ENCODE results near the gene SLC5A12. TPM values are rescaled to one million over a fixed set of nuclear protein-coding genes. Genes with fewer than 3 reads are reported as not detected.

The SLC5A12 gene
- total RNA-seq, 4 donors from 2014 or later, result not detected

- Histone ChIP-seq H3K27me3 (no peaks in the 10 kb centered on the region), H3K36me3 (no peaks in the 10 kb centered on the region), H3K27ac (no peak overlapping the region), H3K4me3 (no peak overlapping the region), H3K9me3 (no peaks in the 10 kb centered on the region), H3K4me1 (no peaks in the 10 kb centered on the region)
- TF ChIP-seq POLR2A (IDR thresholded peaks at IDR 0.05), result no peak
- TF ChIP-seq, protein P1, sequence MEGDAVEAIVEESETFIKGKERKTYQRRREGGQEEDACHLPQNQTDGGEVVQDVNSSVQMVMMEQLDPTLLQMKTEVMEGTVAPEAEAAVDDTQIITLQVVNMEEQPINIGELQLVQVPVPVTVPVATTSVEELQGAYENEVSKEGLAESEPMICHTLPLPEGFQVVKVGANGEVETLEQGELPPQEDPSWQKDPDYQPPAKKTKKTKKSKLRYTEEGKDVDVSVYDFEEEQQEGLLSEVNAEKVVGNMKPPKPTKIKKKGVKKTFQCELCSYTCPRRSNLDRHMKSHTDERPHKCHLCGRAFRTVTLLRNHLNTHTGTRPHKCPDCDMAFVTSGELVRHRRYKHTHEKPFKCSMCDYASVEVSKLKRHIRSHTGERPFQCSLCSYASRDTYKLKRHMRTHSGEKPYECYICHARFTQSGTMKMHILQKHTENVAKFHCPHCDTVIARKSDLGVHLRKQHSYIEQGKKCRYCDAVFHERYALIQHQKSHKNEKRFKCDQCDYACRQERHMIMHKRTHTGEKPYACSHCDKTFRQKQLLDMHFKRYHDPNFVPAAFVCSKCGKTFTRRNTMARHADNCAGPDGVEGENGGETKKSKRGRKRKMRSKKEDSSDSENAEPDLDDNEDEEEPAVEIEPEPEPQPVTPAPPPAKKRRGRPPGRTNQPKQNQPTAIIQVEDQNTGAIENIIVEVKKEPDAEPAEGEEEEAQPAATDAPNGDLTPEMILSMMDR (IDR thresholded peaks at IDR 0.05), result no peak
- WGBS, 2 donors, result 83 to 86% methylated on average over 3 of the region's 3 CpGs
- no peak for DNase-seq
- intact Hi-C loops (cut with DNase I), result no loop called here
These were observed 5.1 kb upstream of the SLC5A12 start for GRCh38 chr11:26726960-26727359.

GRCh38 chr11:26719998-26720397 is 1.9 kb downstream of the SLC5A12 start:
- no peak overlapping the region for H3K27ac ChIP-seq
- no peaks in the 10 kb centered on the region for H3K9me3 ChIP-seq
- no peaks in the 10 kb centered on the region for H3K27me3 ChIP-seq
- DNase-seq, result no peak
- no peaks in the 10 kb centered on the region for H3K4me1 ChIP-seq
- TF ChIP-seq, protein P1 (IDR thresholded peaks at IDR 0.05), result no peak
- no peak for TF ChIP-seq POLR2A (IDR thresholded peaks at IDR 0.05)
- H3K36me3 ChIP-seq, result no peaks in the 10 kb centered on the region
- intact Hi-C loops (cut with DNase I), result no loop called here
- no peak overlapping the region for H3K4me3 ChIP-seq
- 51 to 56% methylated on average over 2 of the region's 2 CpGs for WGBS, 2 donors

DNA sequence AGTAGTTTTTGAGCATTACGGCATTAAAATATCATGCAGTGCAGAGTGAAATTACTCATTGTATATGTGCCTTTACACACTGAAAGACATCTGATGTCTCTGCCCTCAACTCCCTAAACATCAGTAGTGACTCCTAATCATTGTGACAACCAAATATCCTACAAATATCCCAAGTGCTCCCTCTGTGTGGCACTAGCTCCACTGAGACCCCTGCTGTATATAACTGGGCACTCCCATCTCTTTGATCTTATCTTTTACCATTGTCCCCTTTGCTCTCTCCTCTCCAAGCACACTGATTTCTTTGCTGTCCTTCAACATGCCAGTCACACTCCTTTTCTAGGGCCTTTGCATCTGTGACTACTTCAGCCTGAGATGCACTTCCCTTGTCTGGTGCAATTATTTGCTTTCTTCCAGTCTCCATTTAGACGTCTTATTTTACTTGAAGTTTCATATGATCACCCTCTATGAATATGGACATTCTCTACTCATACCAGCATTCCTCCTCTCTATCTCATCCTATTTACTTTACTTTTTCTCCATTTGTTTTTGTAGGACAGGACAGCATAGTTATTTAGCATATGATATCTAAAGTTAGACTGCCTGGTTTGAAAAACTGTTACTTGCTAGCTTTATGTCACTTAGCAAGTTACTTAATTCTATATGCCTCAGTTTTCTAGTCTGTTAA is 2.4 kb downstream of the SLC5A12 start:
- no peaks in the 10 kb centered on the region for H3K4me1 ChIP-seq
- no peaks in the 10 kb centered on the region for H3K27me3 ChIP-seq
- TF ChIP-seq, protein P1 (IDR thresholded peaks at IDR 0.05), result no peak
- TF ChIP-seq POLR2A (IDR thresholded peaks at IDR 0.05), result no peak
- WGBS, 2 donors, result 79 to 84% methylated on average over 2 of the region's 2 CpGs
- H3K27ac ChIP-seq, result no peak overlapping the region
- no peaks in the 10 kb centered on the region for H3K36me3 ChIP-seq
- intact Hi-C loops (cut with DNase I), result no loop called here
- H3K4me3 ChIP-seq, result no peak overlapping the region
- no peaks in the 10 kb centered on the region for H3K9me3 ChIP-seq
- DNase-seq, result no peak

DNA sequence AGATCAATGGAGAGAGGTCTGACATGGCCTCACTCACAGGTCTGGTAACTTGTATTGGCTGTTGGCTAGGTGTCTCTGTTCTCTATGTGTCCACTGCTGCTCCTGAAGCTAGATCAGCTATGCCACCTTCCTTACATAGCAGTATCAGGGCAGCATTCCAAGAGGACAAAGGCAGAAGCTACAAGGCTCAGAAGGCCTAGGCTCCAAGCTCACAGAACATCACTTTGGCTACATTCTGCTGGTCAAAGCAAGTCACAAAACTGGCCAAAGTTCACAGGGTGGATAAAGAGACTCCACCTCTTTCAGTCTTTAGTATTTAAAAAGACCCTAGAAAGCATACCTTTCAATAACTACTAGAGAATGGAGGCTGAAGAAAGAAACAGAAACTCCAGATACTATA is 4.1 kb downstream of the SLC5A12 start:
- no peak for DNase-seq
- Histone ChIP-seq H3K9me3 (no peaks in the 10 kb centered on the region), H3K36me3 (no peaks in the 10 kb centered on the region), H3K4me3 (no peak overlapping the region), H3K27ac (no peak overlapping the region), H3K27me3 (no peaks in the 10 kb centered on the region), H3K4me1 (no peaks in the 10 kb centered on the region)
- TF ChIP-seq, protein P1 (IDR thresholded peaks at IDR 0.05), result no peak
- TF ChIP-seq POLR2A (IDR thresholded peaks at IDR 0.05), result no peak
- intact Hi-C loops (cut with DNase I), result no loop called here

GRCh38 chr11:26715133-26715532 is 6.7 kb downstream of the SLC5A12 start:
- Histone ChIP-seq H3K4me3 (no peak overlapping the region), H3K4me1 (no peaks in the 10 kb centered on the region), H3K27ac (no peak overlapping the region), H3K9me3 (no peaks in the 10 kb centered on the region), H3K36me3 (no peaks in the 10 kb centered on the region), H3K27me3 (no peaks in the 10 kb centered on the region)
- DNase-seq, result no peak
- 15 to 40% methylated on average over 1 of the region's 1 CpG for WGBS, 2 donors
- intact Hi-C loops (cut with DNase I), result no loop called here
- no peak for TF ChIP-seq POLR2A (IDR thresholded peaks at IDR 0.05)
- TF ChIP-seq, protein P1 (IDR thresholded peaks at IDR 0.05), result no peak

Data from esophagus squamous epithelium (tissue), 5 donors.